HT-29 (cell line): Measurements from ENCODE around the gene NSD2. TPM values are rescaled to one million over a fixed set of nuclear protein-coding genes. Genes with fewer than 3 reads are reported as not detected.
"Not testable (repeated sequence)": the region's sequence is repeated elsewhere in the genome, so short reads cannot be mapped to it uniquely, and the experiment has no call there.

Experiments
- DNase-seq: peaks from one replicate; pipeline ENCODE4 v3.0.0-alpha.2; 2015; ENCODE audit warnings: low spot score
- total RNA-seq: library from RNA; depleted of rRNA; stranded (reverse); fragments of >200 nt; shearing (Covaris generic); gene quantifications from 2 replicates; pipeline ENCODE4 v1.2.3, GENCODE V29; 2014; rRNA removed

Gene NSD2
- total RNA-seq: 70.5 and 73.7 TPM in 2 replicates

DNA sequence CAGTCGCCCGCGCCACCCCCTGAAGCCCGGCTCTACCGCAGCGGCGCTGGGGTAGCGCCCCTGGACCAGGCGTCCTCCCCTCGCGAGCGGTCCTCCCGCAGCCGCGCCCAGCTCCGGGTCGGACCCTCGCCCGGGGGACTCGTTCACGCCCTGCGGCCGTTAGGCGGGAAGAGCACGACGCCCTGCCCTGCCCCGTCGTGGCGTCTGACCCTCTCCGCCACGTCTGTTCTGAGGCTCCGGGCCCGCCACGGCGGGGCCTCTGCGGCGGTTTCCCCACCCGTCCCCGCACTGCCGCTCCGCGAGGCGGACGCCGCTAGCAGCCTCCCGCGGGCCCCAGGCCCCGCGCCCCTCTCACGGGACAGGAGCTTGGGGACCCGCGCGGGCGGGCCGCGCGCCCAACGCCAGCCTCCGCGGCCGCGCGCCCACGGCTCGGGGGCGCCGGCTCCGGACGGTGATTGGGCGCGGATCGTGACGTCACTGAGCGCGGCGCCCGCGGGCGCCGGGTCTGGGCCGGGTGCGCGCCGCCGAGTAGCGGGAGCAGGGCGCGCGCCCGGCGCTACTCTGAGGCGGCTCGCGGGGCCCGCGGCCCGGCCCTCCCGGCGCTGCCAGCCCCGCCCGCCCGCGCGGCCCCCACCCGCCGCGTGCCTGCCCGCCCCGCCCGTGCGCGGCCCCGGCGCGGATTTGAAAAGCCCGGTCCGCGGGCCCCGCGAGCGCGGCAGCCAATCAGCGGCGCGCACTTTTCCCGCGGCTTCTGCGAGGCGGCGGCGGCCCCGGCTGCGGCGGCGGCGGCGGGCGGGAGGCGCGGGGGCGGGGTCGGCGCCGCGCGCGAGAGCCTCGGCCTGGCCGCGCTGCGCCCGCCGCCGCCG lies at the start of gene NSD2:
TSS of gene NSD2 (plus strand) at position 816 of the 866 bp plus-strand sequence. CDS start 29,262 bp downstream, outside the sequence.
- peak; percentile 90 for DNase-seq

DNA sequence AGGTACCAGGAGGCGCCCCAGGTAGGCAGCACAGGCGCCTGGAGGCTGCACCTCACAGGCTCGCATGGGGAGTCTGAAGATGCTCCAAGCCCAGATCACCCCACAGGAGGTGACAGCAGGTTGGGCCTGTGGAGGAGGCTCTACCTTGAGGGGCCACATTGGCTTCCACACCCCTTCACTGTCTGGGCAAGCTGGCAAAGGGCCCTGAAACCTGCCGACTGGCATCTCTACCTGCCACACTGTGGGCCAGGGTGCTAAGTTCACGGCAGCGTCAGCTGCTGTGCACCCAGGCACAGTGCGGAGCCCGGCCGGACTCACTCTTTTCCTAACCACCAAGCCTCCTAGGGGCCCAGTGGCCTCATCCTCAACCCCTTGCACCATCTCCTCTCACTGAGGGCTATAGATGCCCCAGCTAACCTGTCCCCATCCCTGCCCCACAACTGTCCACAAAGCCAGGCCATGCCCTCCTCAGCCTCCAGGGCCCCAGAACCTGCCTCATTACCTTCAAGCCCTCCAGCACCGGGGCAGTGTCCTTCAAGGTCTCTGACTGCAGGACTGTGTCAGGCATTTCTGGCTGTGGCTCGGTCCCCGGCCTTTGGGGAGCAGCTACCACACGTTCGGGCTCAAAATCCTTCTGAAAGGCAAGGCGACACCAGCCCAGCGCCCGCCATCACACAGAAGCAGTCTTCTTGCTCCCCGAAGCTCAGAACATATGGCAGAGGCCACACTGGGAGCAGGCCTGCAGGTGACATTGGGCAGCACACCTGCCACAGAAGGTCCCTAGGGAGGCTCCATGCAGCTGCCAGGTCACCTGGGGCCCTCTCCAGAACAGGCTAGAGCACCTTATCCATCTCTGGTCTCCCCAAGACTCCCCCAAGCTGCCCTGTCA lies 49.3 kb upstream of the NSD2 start:
- DNase-seq: no peak

GRCh38 chr4:1822568-1823544 lies 48.3 kb upstream of the NSD2 start:
- no peak for DNase-seq

- DNase-seq: no peak
These were observed 47.7 kb upstream of the NSD2 start for GRCh38 chr4:1823545-1823932.

DNA sequence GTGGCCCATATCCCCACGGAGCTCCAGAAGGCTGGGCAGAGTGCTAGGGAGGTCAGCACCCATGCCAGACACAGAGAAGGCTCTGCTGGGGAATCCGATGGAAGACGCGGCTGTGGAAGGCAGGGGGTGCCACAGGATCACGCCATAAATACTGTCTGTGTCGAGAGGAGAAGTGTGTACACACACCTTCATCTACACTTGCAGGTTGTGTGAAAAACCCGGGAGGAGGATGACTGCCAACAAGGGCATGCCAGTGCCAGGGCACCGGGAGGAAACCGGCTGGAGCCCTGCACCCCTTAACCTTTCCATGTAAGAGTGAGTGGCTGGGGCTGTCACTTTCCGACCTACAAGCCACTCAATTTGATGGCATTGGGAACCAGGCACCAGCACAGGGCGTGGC lies 46.4 kb upstream of the NSD2 start:
- DNase-seq: no peak

- DNase-seq: no peak
These were observed 45.9 kb upstream of the NSD2 start for GRCh38 chr4:1825326-1825725.

GRCh38 chr4:1826531-1827350 lies 44.5 kb upstream of the NSD2 start:
- DNase-seq: no peak

DNA sequence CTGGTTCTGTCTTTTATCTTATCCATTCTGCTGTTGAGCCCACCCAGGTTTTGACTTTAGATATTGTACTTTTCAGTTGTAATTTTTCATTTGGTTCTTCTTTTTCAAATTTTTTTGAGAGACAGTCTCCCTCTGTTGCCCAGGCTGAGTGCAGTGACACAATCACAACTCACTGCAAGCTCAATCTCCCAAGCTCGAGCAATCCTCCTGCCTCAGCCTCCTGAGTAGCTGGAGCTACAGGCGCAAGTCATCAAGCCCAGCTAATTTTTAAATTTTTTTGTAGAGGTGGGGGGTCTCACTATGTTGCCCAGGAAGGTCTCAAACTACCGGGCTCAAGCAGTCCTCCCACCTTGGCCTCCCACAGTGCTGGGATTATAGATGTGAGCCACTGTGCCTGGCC lies 41.0 kb upstream of the NSD2 start:
- DNase-seq: no peak

GRCh38 chr4:1830642-1831228 lies 40.5 kb upstream of the NSD2 start:
- DNase-seq: no peak

DNA sequence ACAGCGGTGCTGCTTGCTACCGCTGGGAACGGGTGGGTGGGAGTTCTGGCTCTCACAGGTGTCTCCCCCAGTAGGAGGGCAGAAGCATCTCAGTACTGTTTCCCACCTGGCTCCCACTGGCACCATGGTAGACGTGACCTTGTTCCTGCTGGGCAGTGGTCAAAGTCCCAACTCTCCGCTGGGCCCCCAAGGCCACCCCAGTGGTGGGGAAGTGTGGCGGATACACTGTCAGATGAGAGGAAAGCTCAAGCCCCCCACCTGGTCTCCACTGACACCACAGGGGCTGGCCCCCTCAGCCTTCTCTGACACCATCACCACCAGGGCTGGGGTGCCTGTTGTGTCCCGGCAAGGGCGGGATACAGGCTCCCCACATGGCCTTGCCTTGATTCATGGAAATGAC lies 39.9 kb upstream of the NSD2 start:
- DNase-seq: no peak

- DNase-seq: no peak
These were observed 38.5 kb upstream of the NSD2 start for GRCh38 chr4:1832690-1833089.

DNA sequence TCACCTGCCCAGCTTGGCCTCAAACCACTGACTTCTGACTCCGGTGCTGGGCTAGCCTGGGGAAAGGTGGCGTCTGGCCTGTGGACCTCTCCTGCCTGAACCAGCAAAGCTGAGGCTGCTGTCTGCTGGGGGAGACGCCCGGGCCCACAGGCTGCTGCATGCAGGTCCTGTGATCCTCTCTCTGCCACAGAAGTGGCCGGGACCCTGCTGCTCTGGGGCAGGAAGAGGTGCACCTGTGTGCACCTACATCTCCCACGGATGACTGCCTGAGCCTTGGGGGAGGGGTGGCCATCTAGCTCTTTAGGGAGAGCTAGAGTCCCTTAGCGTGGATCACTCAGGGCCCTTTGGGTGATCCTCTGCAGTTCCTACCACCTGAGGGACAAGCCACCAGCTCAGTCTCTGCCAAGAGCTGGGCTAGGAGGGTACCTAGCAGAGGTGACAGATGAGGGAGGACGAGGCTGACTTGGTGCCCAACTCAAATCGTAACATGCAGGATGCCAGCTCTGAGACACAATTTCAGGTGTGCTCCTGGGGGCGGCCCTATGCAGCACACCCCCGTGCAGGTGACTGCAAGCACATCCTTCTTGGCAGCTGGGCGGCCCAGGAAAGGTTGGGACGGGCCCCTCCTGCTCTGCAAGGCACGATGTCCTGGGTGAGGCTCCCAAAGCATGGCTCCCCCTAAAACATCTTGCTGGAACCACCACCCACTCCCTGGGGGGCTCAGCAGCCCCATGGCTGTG lies 37.7 kb upstream of the NSD2 start:
- no peak for DNase-seq

- DNase-seq: no peak
These were observed 37.0 kb upstream of the NSD2 start for GRCh38 chr4:1834047-1834775.

- DNase-seq: not testable (repeated sequence)
These were observed 35.4 kb upstream of the NSD2 start for GRCh38 chr4:1835836-1836235.

GRCh38 chr4:1836650-1837049 lies 34.5 kb upstream of the NSD2 start:
- no peak for DNase-seq

GRCh38 chr4:1837069-1837468 lies 34.1 kb upstream of the NSD2 start:
- no peak for DNase-seq

GRCh38 chr4:1839282-1839681 lies 31.9 kb upstream of the NSD2 start:
- DNase-seq: no peak

DNA sequence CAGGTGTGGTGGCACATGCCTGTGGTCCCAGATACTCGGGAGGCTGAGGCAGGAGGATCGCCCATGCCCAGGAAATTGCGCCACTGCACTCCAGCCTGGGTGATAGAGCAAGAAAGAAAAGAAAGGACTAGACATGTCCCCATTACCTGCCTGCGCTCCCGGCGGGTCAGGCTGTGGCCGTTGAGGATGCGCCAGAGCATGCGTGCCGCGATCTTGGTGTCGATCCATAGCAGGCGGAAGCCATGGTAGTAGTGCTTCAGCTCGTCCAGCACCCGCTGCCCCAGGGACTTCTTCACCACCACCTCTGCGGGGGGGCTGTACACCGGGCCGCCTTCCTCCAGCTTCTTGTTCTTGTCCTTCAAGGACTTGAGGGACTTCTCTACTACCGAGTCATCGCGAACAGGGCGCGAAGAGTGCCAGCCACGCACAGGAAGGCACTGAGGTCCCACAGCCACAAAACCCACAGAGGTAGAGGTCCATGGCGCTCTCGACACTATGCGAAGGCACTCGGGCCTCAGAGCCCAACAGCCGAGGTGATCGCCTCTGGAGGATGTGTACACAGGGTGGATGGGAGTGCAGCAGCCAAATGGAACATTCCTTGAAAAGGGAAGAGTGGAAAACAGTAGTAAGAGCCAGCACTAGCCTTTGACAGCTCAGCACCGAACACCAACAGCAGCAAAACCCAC lies 29.8 kb upstream of the NSD2 start:
- DNase-seq: no peak
